Cardiac muscle cell (in vitro differentiated cells and primary cell): ENCODE results near the gene PABPN1L. TPM values are rescaled to one million over a fixed set of nuclear protein-coding genes. Genes with fewer than 3 reads are reported as not detected.

Experiments used
- DNase-seq, 2 donors: peaks; one replicate each; pipeline versions ENCODE4 v3.0.0 to v3.0.0-alpha.2; 2010 to 2017; ENCODE audit warnings: low read depth in 1 of 2, low spot score in 1 of 2
- H3K27ac ChIP-seq: fragments of 200-600 bp; sonication (generic); 2 replicates; pipeline ENCODE4 v1.5.1; 2016
- H3K27me3 ChIP-seq: fragments of 200-600 bp; sonication (generic); 2 replicates; pipeline ENCODE4 v1.6.0; 2016; ENCODE audit warnings: control low read depth
- H3K36me3 ChIP-seq: fragments of 200-600 bp; sonication (generic); 2 replicates; pipeline ENCODE4 v1.5.1; 2016; ENCODE audit warnings: control low read depth
- H3K4me1 ChIP-seq: fragments of 200-600 bp; sonication (generic); 2 replicates; pipeline ENCODE4 v1.8.1; 2017; ENCODE audit warnings: low read depth, mild to moderate bottlenecking, mixed run types
- H3K4me3 ChIP-seq: fragments of 200-600 bp; sonication (generic); 2 replicates; pipeline ENCODE4 v1.5.1; 2016; ENCODE audit warnings: mild to moderate bottlenecking
- H3K9me3 ChIP-seq: fragments of 200-600 bp; sonication (generic); 2 replicates; pipeline ENCODE4 v1.5.1; 2017; ENCODE audit warnings: low read depth, mild to moderate bottlenecking, control low read depth
- CTCF ChIP-seq: IDR thresholded peaks from 2 replicates; pipeline ENCODE4 v1.5.1; 2012; ENCODE audit warnings: low read depth, mild to moderate bottlenecking, low read length
- polyA plus RNA-seq: library from polyadenylated mRNA; unstranded; fragments of >200 nt; fragmentation: Nextera tagmentation; extraction: Ambion mirVana; gene quantifications from 2 replicates; pipeline ENCODE4 v1.2.1, GENCODE V29; 2016
- total RNA-seq: library from RNA; depleted of rRNA; stranded (reverse); fragments of >200 nt; gene quantifications from 2 replicates; pipeline ENCODE4 v1.2.3, GENCODE V29; 2016

Gene PABPN1L
- total and polyA plus RNA-seq, 2 experiments from 2014 or later, result 0.32 TPM; not detected in 1

- H3K27ac ChIP-seq, result no peak overlapping the region
- no peak for TF ChIP-seq CTCF
Measured at GRCh38 chr16:88850531-88851199, 15.8 kb downstream of the PABPN1L start.

DNA sequence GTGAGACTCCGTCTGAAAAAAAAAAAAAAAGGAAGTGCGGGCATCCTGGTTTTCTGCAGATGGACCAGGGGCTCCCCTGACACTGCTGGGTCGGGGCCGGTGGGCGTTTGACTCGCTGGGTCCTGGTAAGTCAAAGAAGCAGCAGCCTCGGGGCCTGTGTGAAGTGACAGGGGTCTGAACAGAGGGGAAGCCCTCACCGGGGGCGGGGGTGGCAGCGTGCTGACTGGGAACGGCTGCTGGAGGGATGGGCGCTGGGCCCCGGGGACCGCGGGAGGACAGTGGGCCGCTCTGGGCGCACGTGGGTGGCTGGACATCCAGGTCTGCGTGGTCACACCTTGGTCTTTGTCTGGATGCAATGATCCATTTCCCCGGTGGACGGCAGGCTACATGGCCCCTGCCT, 17.9 kb downstream of the PABPN1L start:
- Histone ChIP-seq H3K27me3 (no peaks in the 10 kb centered on the region), H3K36me3 (no peaks in the 10 kb centered on the region), H3K27ac (no peak overlapping the region), H3K9me3 (no peaks in the 10 kb centered on the region), H3K4me1 (no peaks in the 10 kb centered on the region), H3K4me3 (no peak overlapping the region)
- TF ChIP-seq CTCF, result no peak
- DNase-seq, result no peak

More at GRCh38 chr16:88850531-88851199, 15.8 kb downstream of the PABPN1L start:
- Histone ChIP-seq H3K36me3 (no peaks in the 10 kb centered on the region), H3K4me1 (no peaks in the 10 kb centered on the region), H3K4me3 (no peak overlapping the region), H3K9me3 (no peaks in the 10 kb centered on the region), H3K27me3 (no peaks in the 10 kb centered on the region)
- no peak for DNase-seq

- Histone ChIP-seq H3K4me1 (no peaks in the 10 kb centered on the region), H3K36me3 (no peaks in the 10 kb centered on the region), H3K4me3 (no peak overlapping the region), H3K9me3 (no peaks in the 10 kb centered on the region), H3K27ac (no peak overlapping the region), H3K27me3 (no peaks in the 10 kb centered on the region)
- TF ChIP-seq CTCF, result no peak
- DNase-seq, result no peak
Measured at GRCh38 chr16:88847654-88848053, 18.8 kb downstream of the PABPN1L start.

DNA sequence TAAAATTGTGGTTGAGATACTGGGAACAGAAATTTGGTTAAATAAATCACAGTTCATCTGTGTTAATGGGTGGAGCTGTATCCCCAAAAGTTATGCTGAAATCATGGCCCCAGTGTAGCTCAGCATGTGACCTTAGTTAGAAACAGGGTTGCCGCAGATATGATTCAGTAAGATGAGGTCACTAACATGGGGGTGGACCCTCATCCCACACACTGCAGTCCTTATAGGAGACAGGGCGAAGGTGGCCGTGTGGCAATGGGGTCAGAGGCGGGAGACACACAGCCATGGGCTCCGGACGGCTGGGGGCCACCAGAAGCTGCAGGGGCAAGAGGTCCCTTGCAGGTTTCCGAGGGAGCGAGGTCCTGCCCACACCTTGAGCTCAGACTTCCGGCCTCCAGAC, 20.4 kb downstream of the PABPN1L start:
- no peaks in the 10 kb centered on the region for H3K36me3 ChIP-seq
- no peaks in the 10 kb centered on the region for H3K4me1 ChIP-seq
- H3K9me3 ChIP-seq, result no peaks in the 10 kb centered on the region
- no peaks in the 10 kb centered on the region for H3K27me3 ChIP-seq
- peak in 1 of 2 donors; percentile 5 for DNase-seq
- H3K27ac ChIP-seq, result no peak overlapping the region
- TF ChIP-seq CTCF, result no peak
- no peak overlapping the region for H3K4me3 ChIP-seq

DNA sequence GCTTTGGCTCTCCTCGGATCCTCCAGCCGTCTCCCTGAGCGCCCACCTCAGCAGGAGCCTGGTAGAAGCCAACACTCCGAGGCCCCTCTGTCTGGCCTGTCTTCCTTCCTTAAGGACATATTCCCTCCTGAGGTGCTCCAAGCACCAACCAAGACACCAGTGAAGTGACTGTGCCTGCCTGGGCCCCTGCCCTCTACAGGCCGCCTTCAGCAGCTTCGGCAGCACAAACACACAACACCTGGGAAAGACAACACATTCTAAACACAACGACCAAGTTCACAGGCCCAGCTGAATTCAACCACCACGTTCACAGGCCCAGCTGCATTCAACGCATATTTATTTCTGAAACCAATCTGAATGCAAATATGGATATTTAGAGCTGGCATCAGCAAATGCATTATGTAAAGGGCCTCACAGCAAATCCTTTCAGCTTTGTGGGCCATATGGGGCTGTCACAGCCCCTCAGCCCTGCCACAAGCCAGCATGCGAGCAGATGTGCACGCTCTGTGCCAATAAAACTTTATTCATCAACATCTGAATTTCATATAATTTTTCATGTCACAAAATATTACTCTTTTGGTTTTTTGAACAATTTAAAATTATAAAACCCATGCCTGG, 21.9 kb downstream of the PABPN1L start:
- Histone ChIP-seq H3K27me3 (no peaks in the 10 kb centered on the region), H3K9me3 (no peaks in the 10 kb centered on the region), H3K4me3 (no peak overlapping the region), H3K36me3 (no peaks in the 10 kb centered on the region), H3K4me1 (no peaks in the 10 kb centered on the region), H3K27ac (no peak overlapping the region)
- no peak for TF ChIP-seq CTCF
- no peak for DNase-seq
